DLD1 (cell line): ENCODE results near the gene CARD16.

Experiments
- in situ Hi-C: cut with HindIII; loops from 2 replicates; pipeline ENCODE4 v1.10.0; 2017; ENCODE audit warnings: low sequenced_read_pairs

The CARD16 gene

DNA sequence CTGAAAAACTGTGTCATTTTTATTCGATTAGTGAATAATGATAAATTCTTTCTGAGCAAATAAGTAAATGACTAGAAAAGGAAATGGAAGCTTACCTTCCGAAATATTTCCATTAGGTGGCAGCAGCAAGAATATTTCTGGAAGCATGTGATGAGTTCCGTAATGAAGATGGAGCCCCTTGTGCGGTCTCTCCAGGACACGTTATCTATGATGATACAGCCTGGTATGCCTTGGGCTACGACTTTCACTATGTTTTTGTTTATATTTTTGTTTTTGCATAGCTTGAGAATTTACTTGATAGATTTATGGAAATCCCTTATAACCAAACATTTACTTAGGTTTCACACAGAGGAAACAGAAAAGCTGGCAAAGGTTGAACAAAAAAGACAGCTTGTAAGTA, 47.8 kb downstream of the CARD16 start:
- in situ Hi-C loops = no loop called here

GRCh38 chr11:104995001-104995408, 50.1 kb downstream of the CARD16 start:
- in situ Hi-C loops = no loop called here

DNA sequence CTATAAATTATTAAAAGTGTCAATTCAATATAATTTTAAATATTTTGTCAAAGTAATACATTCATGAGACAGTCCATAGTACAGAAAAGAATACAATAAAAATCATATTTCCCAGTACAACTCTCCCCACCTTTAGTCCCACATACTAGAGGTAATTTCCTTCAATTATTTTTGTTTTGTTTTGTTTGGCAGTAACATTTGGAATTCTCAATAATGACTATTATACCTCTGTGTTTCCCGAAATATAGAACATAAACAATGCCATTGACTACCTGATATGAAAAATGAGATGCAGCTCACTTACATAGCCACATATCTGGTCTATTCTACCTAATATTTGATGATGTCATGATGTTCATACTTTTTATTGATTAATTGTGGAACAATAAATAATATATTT, 52.4 kb downstream of the CARD16 start:
- in situ Hi-C loops = no loop called here

DNA sequence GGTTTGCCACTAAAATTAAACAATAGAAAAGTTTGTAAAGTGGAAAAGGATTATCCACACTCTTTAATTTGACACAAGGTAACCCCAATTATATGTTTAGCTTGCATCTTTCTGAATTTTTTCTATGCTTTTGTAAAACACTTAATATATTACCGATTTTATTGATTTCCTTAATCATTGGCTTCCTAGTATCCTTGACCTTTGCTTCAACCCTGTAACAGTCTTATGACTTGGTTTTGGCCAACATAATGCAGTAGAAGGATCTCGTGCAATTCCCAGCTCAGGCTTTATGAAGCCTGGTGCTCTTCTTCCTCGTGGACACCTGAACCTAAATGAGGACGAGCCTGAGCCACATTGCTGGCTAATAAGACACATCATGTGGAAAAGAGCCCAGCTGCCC, 53.1 kb downstream of the CARD16 start:
- in situ Hi-C loops = no loop called here
